Endodermal cell (in vitro differentiated cells): Measurements from ENCODE around the gene UVRAG. TPM values are rescaled to one million over a fixed set of nuclear protein-coding genes. Genes with fewer than 3 reads are reported as not detected.

ENCODE experiments used
- DNase-seq: peaks from one replicate; pipeline ENCODE4 v3.0.0-alpha.2; 2017
- H3K27ac ChIP-seq: 2 replicates; pipeline ENCODE4 v1.5.1; 2013; ENCODE audit warnings: mild to moderate bottlenecking, low read depth, low read length, moderate library complexity
- H3K27me3 ChIP-seq: 2 replicates; pipeline ENCODE4 v1.6.1; 2013; ENCODE audit warnings: mild to moderate bottlenecking, low read length, moderate library complexity; ENCODE audit not compliant: insufficient read depth, control insufficient read depth, poor library complexity, severe bottlenecking
- H3K36me3 ChIP-seq: 2 replicates; pipeline ENCODE4 v1.7.0; 2013; ENCODE audit warnings: mild to moderate bottlenecking, low read length, moderate library complexity; ENCODE audit not compliant: control insufficient read depth, insufficient read depth
- H3K4me1 ChIP-seq: one replicate; pipeline ENCODE4 v1.7.0; 2013; ENCODE audit warnings: low read length; ENCODE audit not compliant: control insufficient read depth, insufficient read depth
- H3K4me3 ChIP-seq: 2 replicates; pipeline ENCODE4 v1.5.1; 2013; ENCODE audit warnings: mild to moderate bottlenecking, low read length, moderate library complexity
- H3K9ac ChIP-seq: 2 replicates; pipeline ENCODE4 v1.6.1; 2013; ENCODE audit warnings: mild to moderate bottlenecking, low read length, moderate library complexity; ENCODE audit not compliant: poor library complexity, severe bottlenecking; ENCODE audit errors: extremely low read depth
- H3K9me3 ChIP-seq: 2 replicates; pipeline ENCODE4 v1.6.1; 2013; ENCODE audit warnings: mild to moderate bottlenecking, low read length, moderate library complexity; ENCODE audit not compliant: control insufficient read depth
- H3K27ac Mint-ChIP-seq: 2 replicates; pipeline ENCODE4 v1.8.0; 2020; ENCODE audit warnings: mixed read lengths
- H3K27me3 Mint-ChIP-seq: 2 replicates; pipeline ENCODE4 v1.8.0; 2021; ENCODE audit warnings: mild to moderate bottlenecking, mixed read lengths; ENCODE audit not compliant: insufficient read depth
- H3K36me3 Mint-ChIP-seq: 2 replicates; pipeline ENCODE4 v1.8.0; 2020; ENCODE audit warnings: low read depth, mixed read lengths
- H3K4me1 Mint-ChIP-seq: 2 replicates; pipeline ENCODE4 v1.8.0; 2020; ENCODE audit warnings: mixed read lengths
- H3K4me3 Mint-ChIP-seq: 2 replicates; pipeline ENCODE4 v1.8.0; 2020; ENCODE audit warnings: mild to moderate bottlenecking, moderate library complexity, mixed read lengths
- H3K9me3 Mint-ChIP-seq: 2 replicates; pipeline ENCODE4 v1.8.0; 2020; ENCODE audit warnings: mild to moderate bottlenecking, mixed read lengths
- CTCF ChIP-seq: fragments of 200-600 bp; sonication (generic); conservative IDR thresholded peaks from 2 replicates; pipeline ENCODE4 v1.5.0; 2021; ENCODE audit warnings: antibody characterized with exemption, mild to moderate bottlenecking
- WGBS, 2 experiments: methylation state at CpG; one replicate each; pipeline versions ENCODE4 v1.1.5 to v1.1.7; 2013; ENCODE audit warnings: missing lambda C conversion rate in 2 of 2, mixed read lengths in 1 of 2; ENCODE audit not compliant: insufficient coverage in 1 of 2, insufficient read length in 1 of 2; 5-methylcytosine and 5-hydroxymethylcytosine counted together
- total RNA-seq, 2 donors: library from RNA; stranded (reverse); fragmentation: NEBNext Ultra II Directional in 1 of 2; extraction: Animal tissue kit (Norgen Biotek cat#: 25700) in 1 of 2; gene quantifications; 2 replicates in 1 of 2; 3 replicates in 1 of 2; pipeline ENCODE4 v1.2.1, GENCODE V29; 2021

Gene UVRAG
- total RNA-seq, 2 donors from 2014 or later: 19.7 to 34.9 TPM

GRCh38 chr11:75790986-75791385 lies 24.0 kb upstream of the UVRAG start:
- WGBS, 2 experiments: 86 to 100% methylated on average over 1 to 2 of the region's 2 CpGs
- Histone ChIP-seq H3K27ac (no peak overlapping the region), H3K9ac (no peak overlapping the region), H3K9me3 (no peaks in the 10 kb centered on the region), H3K36me3 (no peaks in the 10 kb centered on the region), H3K27me3 (no peaks in the 10 kb centered on the region), H3K4me3 (no peak overlapping the region), H3K4me1 (no peaks in the 10 kb centered on the region)
- no peak overlapping the region for H3K4me3 Mint-ChIP-seq
- H3K4me1 Mint-ChIP-seq: peaks cover 5% of the 10 kb centered on the region
- TF ChIP-seq CTCF: no peak
- no peaks in the 10 kb centered on the region for H3K9me3 Mint-ChIP-seq
- H3K27ac Mint-ChIP-seq: no peak overlapping the region
- peaks cover 7% of the 10 kb centered on the region for H3K27me3 Mint-ChIP-seq
- DNase-seq: no peak
- H3K36me3 Mint-ChIP-seq: no peaks in the 10 kb centered on the region

GRCh38 chr11:75792127-75792731 lies 22.8 kb upstream of the UVRAG start:
- Mint-ChIP-seq H3K27ac (no peak overlapping the region), H3K36me3 (peaks cover 4% of the 10 kb centered on the region), H3K4me3 (no peak overlapping the region), H3K9me3 (no peaks in the 10 kb centered on the region), H3K4me1 (no peaks in the 10 kb centered on the region), H3K27me3 (peaks cover 7% of the 10 kb centered on the region)
- Histone ChIP-seq H3K9me3 (no peaks in the 10 kb centered on the region), H3K4me1 (no peaks in the 10 kb centered on the region), H3K36me3 (no peaks in the 10 kb centered on the region), H3K27ac (no peak overlapping the region), H3K4me3 (no peak overlapping the region), H3K27me3 (no peaks in the 10 kb centered on the region), H3K9ac (no peak overlapping the region)
- TF ChIP-seq CTCF: no peak
- no peak for DNase-seq
- WGBS, 2 experiments: 97 to 98% methylated on average over 6 of the region's 6 CpGs

DNA sequence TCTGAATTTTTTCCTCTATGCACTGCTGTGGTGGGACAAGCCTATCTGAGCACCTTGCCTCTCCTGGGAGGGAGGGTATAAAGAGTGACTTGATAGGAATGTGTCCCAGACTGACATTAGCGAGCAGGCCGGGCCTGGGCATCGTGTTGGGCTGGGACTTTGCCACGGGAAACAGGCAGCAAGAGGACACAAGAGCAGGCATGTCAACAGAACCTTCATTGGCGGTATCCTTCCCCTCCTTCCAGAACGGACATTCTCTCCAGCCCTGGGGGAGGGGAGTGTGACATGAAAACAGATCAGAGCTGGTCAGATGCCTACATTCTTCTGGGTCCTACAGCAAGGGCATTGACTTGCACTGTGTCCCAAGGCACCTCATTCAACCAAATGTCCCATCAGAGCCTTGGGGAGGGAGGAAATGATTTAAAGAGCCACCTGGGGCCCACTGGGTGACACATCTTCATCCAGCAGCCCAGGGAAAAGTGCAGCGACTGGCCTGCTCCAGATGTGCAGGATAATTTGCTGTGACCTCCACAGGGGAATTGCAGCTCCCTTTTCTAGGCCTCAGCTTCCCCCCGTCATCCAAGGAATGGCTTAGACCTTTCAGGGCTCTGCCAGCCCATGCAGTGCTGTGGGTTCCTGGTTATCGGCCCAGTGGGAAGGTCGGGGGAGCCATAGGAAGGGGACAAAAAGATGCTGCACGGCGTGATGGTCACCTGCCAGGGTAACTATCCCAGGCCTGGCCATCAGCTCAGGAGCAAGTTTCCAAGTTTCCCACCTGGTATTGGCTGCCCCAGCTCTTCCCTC lies 21.8 kb upstream of the UVRAG start:
- WGBS, 2 experiments: 85 to 93% methylated on average over 9 to 12 of the region's 12 CpGs
- no peak overlapping the region for H3K27ac ChIP-seq
- DNase-seq: no peak
- TF ChIP-seq CTCF: no peak
- no peak overlapping the region for H3K4me3 ChIP-seq
- Mint-ChIP-seq H3K9me3 (no peaks in the 10 kb centered on the region), H3K4me1 (no peaks in the 10 kb centered on the region), H3K27ac (no peak overlapping the region), H3K27me3 (peaks cover 7% of the 10 kb centered on the region), H3K36me3 (peaks cover 4% of the 10 kb centered on the region), H3K4me3 (no peak overlapping the region)
- no peak overlapping the region for H3K9ac ChIP-seq
- H3K36me3 ChIP-seq: no peaks in the 10 kb centered on the region
- H3K9me3 ChIP-seq: no peaks in the 10 kb centered on the region
- no peaks in the 10 kb centered on the region for H3K4me1 ChIP-seq
- no peaks in the 10 kb centered on the region for H3K27me3 ChIP-seq
